Activated T-cell treated with anti-CD3 and anti-CD28 coated beads, Interleukin-2, amount 50 U/mL, for 24 hours (primary cell): Measurements from ENCODE around the gene MRTFA.
"Not testable (repeated sequence)": the region's sequence is repeated elsewhere in the genome, so short reads cannot be mapped to it uniquely, and the experiment has no call there.

Experiments used
- DNase-seq: peaks from one replicate; pipeline ENCODE4 v3.0.0-alpha.2; 2020
- H3K27ac Mint-ChIP-seq: 2 replicates; pipeline ENCODE4 v1.8.0; 2020; ENCODE audit warnings: mild to moderate bottlenecking, mixed read lengths
- H3K27me3 Mint-ChIP-seq: 2 replicates; pipeline ENCODE4 v1.8.0; 2020; ENCODE audit warnings: mixed read lengths
- H3K36me3 Mint-ChIP-seq: 2 replicates; pipeline ENCODE4 v1.8.0; 2020; ENCODE audit warnings: low read depth, mixed read lengths
- H3K4me1 Mint-ChIP-seq: 2 replicates; pipeline ENCODE4 v1.8.0; 2020; ENCODE audit warnings: low read depth, mixed read lengths
- H3K4me3 Mint-ChIP-seq: 2 replicates; pipeline ENCODE4 v1.8.0; 2020; ENCODE audit warnings: mild to moderate bottlenecking, moderate library complexity, mixed read lengths
- H3K9me3 Mint-ChIP-seq: 2 replicates; pipeline ENCODE4 v1.8.0; 2020; ENCODE audit warnings: mixed read lengths

The MRTFA gene

GRCh38 chr22:40383905-40384304 is 252.6 kb downstream of the MRTFA start:
- Mint-ChIP-seq H3K27me3 (no peaks in the 10 kb centered on the region), H3K4me1 (peaks cover 61% of the 10 kb centered on the region), H3K27ac (peak overlapping the region; percentile 67), H3K36me3 (peaks cover 4% of the 10 kb centered on the region), H3K9me3 (no peaks in the 10 kb centered on the region), H3K4me3 (no peak overlapping the region)
- no peak for DNase-seq

DNA sequence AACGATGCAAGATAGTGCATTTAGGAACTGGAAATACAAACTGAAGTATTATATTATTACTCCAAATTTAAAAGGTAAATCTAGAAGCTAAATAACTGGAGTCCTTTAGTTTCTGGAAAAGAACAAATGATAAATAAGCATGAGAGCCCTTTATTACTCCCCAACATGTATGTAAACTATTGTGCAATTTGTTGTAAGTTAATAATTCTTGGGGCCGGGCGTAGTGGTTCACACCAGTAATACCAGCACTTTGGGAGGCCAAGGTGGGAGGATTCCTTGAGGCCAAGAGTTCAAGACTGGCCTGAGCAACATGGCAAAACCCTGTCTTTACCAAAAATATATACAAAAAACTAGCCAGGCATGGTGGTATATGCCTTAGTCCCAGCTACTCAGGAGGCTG is 255.1 kb downstream of the MRTFA start:
- H3K27me3 Mint-ChIP-seq, result no peaks in the 10 kb centered on the region
- H3K4me3 Mint-ChIP-seq, result no peak overlapping the region
- DNase-seq, result no peak
- H3K4me1 Mint-ChIP-seq, result peaks cover 41% of the 10 kb centered on the region
- peaks cover 1% of the 10 kb centered on the region for H3K36me3 Mint-ChIP-seq
- no peaks in the 10 kb centered on the region for H3K9me3 Mint-ChIP-seq
- no peak overlapping the region for H3K27ac Mint-ChIP-seq

DNA sequence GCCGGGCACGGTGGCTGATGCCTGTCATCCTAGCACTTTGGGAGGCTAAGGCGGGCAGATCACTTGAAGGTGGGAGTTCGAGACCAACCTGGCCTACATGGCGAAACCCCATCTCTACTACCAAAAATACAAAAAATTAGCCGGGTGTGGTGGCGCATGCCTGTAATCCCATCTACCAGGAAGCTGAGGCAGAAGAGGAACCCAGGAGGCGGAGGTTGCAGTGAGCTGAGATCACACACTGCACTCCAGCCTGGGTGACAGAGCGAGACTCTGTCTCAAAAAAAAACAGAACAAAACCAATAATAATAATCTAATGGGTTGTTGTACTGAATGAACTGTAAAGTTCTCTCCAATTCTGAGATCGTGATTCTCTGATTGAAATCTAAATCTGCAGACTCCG is 258.1 kb downstream of the MRTFA start:
- not testable (repeated sequence) for H3K27me3 Mint-ChIP-seq, DNase-seq, H3K9me3 Mint-ChIP-seq, H3K4me3 Mint-ChIP-seq, H3K27ac Mint-ChIP-seq
- Mint-ChIP-seq H3K4me1 (peaks cover 31% of the 10 kb centered on the region), H3K36me3 (peaks cover 18% of the 10 kb centered on the region)

GRCh38 chr22:40377931-40378330 is 258.6 kb downstream of the MRTFA start:
- no peaks in the 10 kb centered on the region for H3K9me3 Mint-ChIP-seq
- H3K4me1 Mint-ChIP-seq, result peaks cover 32% of the 10 kb centered on the region
- no peak for DNase-seq
- H3K27me3 Mint-ChIP-seq, result no peaks in the 10 kb centered on the region
- H3K27ac Mint-ChIP-seq, result no peak overlapping the region
- no peak overlapping the region for H3K4me3 Mint-ChIP-seq
- H3K36me3 Mint-ChIP-seq, result peaks cover 23% of the 10 kb centered on the region

GRCh38 chr22:40376149-40376548 is 260.4 kb downstream of the MRTFA start:
- DNase-seq, result no peak
- H3K27ac Mint-ChIP-seq, result no peak overlapping the region
- peaks cover 34% of the 10 kb centered on the region for H3K4me1 Mint-ChIP-seq
- no peak overlapping the region for H3K4me3 Mint-ChIP-seq
- no peaks in the 10 kb centered on the region for H3K9me3 Mint-ChIP-seq
- H3K36me3 Mint-ChIP-seq, result peaks cover 34% of the 10 kb centered on the region
- H3K27me3 Mint-ChIP-seq, result no peaks in the 10 kb centered on the region

GRCh38 chr22:40374567-40374966 is 262.0 kb downstream of the MRTFA start:
- H3K4me3 Mint-ChIP-seq, result no peak overlapping the region
- peaks cover 38% of the 10 kb centered on the region for H3K4me1 Mint-ChIP-seq
- no peaks in the 10 kb centered on the region for H3K27me3 Mint-ChIP-seq
- no peak overlapping the region for H3K27ac Mint-ChIP-seq
- H3K9me3 Mint-ChIP-seq, result no peaks in the 10 kb centered on the region
- DNase-seq, result no peak
- peaks cover 42% of the 10 kb centered on the region for H3K36me3 Mint-ChIP-seq

DNA sequence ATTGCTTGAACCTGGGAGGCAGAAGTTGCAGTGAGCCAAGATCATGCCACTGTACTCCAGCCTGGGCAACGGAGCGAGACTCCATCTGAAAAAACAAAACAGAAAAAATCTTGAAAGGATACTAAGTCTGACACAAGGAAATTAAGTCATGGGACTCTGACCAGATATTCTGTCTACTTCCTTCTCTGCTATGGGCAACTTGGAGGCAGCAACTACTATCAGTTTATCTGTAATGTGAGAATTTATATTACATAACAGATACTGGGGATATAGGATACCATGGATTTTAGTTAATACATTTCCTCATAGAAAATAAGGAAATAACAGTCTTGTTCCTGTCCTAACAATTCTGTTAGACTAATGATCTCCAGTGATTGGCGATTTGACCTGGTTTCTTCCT is 267.7 kb downstream of the MRTFA start:
- Mint-ChIP-seq H3K27ac (peak overlapping the region; percentile 56), H3K36me3 (peaks cover 84% of the 10 kb centered on the region), H3K4me1 (peaks cover 24% of the 10 kb centered on the region), H3K27me3 (no peaks in the 10 kb centered on the region), H3K4me3 (no peak overlapping the region), H3K9me3 (no peaks in the 10 kb centered on the region)
- DNase-seq, result no peak

- no peak overlapping the region for H3K4me3 Mint-ChIP-seq
- H3K27ac Mint-ChIP-seq, result peak overlapping the region; percentile 56
- H3K27me3 Mint-ChIP-seq, result no peaks in the 10 kb centered on the region
- peaks cover 20% of the 10 kb centered on the region for H3K4me1 Mint-ChIP-seq
- H3K36me3 Mint-ChIP-seq, result peaks cover 86% of the 10 kb centered on the region
- no peak for DNase-seq
- no peaks in the 10 kb centered on the region for H3K9me3 Mint-ChIP-seq
These were observed 268.5 kb downstream of the MRTFA start for GRCh38 chr22:40368016-40368415.

- Mint-ChIP-seq H3K4me1 (peaks cover 20% of the 10 kb centered on the region), H3K9me3 (no peaks in the 10 kb centered on the region), H3K4me3 (no peak overlapping the region), H3K27me3 (no peaks in the 10 kb centered on the region), H3K36me3 (peaks cover 86% of the 10 kb centered on the region), H3K27ac (peak overlapping the region; percentile 17)
- DNase-seq, result no peak
These were observed 269.2 kb downstream of the MRTFA start for GRCh38 chr22:40367342-40367741.

DNA sequence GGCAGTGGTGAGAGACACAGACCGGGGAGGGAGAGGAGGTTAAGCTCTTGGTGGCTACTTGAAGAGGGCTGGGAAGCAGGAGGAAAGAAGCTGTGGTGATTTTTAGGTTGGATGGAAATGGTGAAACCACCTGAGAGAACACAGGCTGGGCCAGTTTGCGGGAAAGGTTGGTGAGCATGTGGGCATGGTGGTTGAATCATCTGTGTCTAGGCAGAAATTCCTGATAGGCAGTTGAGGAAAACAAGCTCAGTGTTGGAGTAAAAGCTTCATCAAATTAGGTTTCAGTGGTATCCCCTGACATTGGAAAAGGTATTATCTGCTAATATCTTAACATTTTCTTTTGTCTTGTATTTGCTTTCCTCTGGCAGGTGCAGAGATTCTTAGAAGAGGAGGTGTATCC is 270.5 kb downstream of the MRTFA start:
- H3K27me3 Mint-ChIP-seq, result no peaks in the 10 kb centered on the region
- peaks cover 92% of the 10 kb centered on the region for H3K36me3 Mint-ChIP-seq
- no peak for DNase-seq
- H3K27ac Mint-ChIP-seq, result peak overlapping the region; percentile 86
- no peaks in the 10 kb centered on the region for H3K9me3 Mint-ChIP-seq
- peaks cover 13% of the 10 kb centered on the region for H3K4me1 Mint-ChIP-seq
- no peak overlapping the region for H3K4me3 Mint-ChIP-seq

DNA sequence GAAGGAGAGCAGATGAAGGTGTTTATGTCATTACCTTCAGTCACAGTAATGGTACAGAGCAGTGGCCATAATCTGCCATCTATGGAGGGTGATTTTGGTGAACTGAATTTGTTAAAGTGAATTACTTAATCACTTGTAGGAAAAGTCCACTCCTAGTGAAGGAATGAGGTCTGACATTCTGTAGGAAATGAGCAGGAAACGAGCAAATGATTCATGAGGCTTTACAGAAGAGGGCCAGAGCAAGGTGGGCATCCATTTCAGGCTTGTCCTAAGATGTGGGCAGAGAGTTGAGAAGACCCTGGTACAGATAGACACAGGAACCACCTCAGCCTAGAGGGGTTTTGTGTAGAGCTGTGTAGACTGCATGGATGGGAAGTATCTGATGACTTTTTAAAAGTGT is 272.1 kb downstream of the MRTFA start:
- no peaks in the 10 kb centered on the region for H3K27me3 Mint-ChIP-seq
- peaks cover 99% of the 10 kb centered on the region for H3K36me3 Mint-ChIP-seq
- peak overlapping the region; percentile 86 for H3K27ac Mint-ChIP-seq
- DNase-seq, result no peak
- no peaks in the 10 kb centered on the region for H3K9me3 Mint-ChIP-seq
- H3K4me3 Mint-ChIP-seq, result no peak overlapping the region
- H3K4me1 Mint-ChIP-seq, result peaks cover 8% of the 10 kb centered on the region

GRCh38 chr22:40363059-40363458 is 273.5 kb downstream of the MRTFA start:
- Mint-ChIP-seq H3K36me3 (peaks cover 100% of the 10 kb centered on the region), H3K27me3 (no peaks in the 10 kb centered on the region), H3K27ac (peak overlapping the region; percentile 44), H3K4me1 (peaks cover 7% of the 10 kb centered on the region), H3K9me3 (no peaks in the 10 kb centered on the region), H3K4me3 (no peak overlapping the region)
- DNase-seq, result no peak

- H3K27ac Mint-ChIP-seq, result peak overlapping the region; percentile 16
- peaks cover 7% of the 10 kb centered on the region for H3K4me1 Mint-ChIP-seq
- H3K9me3 Mint-ChIP-seq, result no peaks in the 10 kb centered on the region
- peaks cover 100% of the 10 kb centered on the region for H3K36me3 Mint-ChIP-seq
- DNase-seq, result no peak
- H3K27me3 Mint-ChIP-seq, result no peaks in the 10 kb centered on the region
- H3K4me3 Mint-ChIP-seq, result no peak overlapping the region
These were observed 275.4 kb downstream of the MRTFA start for GRCh38 chr22:40361100-40361499.
